TTC549 (cell line): ENCODE data around the gene DNAH8.
"Not testable (repeated sequence)": the region's sequence is repeated elsewhere in the genome, so short reads cannot be mapped to it uniquely, and the experiment has no call there.

ENCODE experiments used
- FAIRE-seq: peaks from 2 replicates; lab custom pipeline; 2012; peaks lifted over from hg19 to GRCh38; lab: Jason Lieb, UNC

The DNAH8 gene

GRCh38 chr6:38699702-38700101 lies 15.4 kb upstream of the DNAH8 start:
- not testable (repeated sequence) for FAIRE-seq

GRCh38 chr6:38701551-38701950 lies 13.6 kb upstream of the DNAH8 start:
- no peak for FAIRE-seq

- peak; percentile 91 for FAIRE-seq
These were observed 12.3 kb upstream of the DNAH8 start, which contains the start of gene GLO1 for GRCh38 chr6:38702558-38703397. GLO1 (minus strand) TSS chr6:38703145; CDS start chr6:38703054, 91 bp downstream.

- FAIRE-seq, result no peak
These were observed 11.0 kb upstream of the DNAH8 start for GRCh38 chr6:38703949-38704590.

- FAIRE-seq, result no peak
These were observed 9.2 kb upstream of the DNAH8 start for GRCh38 chr6:38705924-38706323.

GRCh38 chr6:38708496-38708895 lies 6.6 kb upstream of the DNAH8 start:
- FAIRE-seq, result no peak

- FAIRE-seq, result no peak
These were observed 1.3 kb upstream of the DNAH8 start for GRCh38 chr6:38713812-38714211.

- FAIRE-seq, result no peak
These were observed 684 bp upstream of the DNAH8 start for GRCh38 chr6:38714239-38715015.

- no peak for FAIRE-seq
These were observed 1.7 kb downstream of the DNAH8 start for GRCh38 chr6:38716825-38717224.

- no peak for FAIRE-seq
These were observed 4.2 kb downstream of the DNAH8 start for GRCh38 chr6:38719358-38719757.

GRCh38 chr6:38720295-38720694 lies 5.2 kb downstream of the DNAH8 start:
- FAIRE-seq, result no peak

GRCh38 chr6:38722038-38722437 lies 6.9 kb downstream of the DNAH8 start:
- FAIRE-seq, result no peak

GRCh38 chr6:38722727-38723334 lies 7.7 kb downstream of the DNAH8 start:
- FAIRE-seq, result no peak

GRCh38 chr6:38723783-38724182 lies 8.7 kb downstream of the DNAH8 start:
- no peak for FAIRE-seq

GRCh38 chr6:38724343-38724742 lies 9.2 kb downstream of the DNAH8 start:
- FAIRE-seq, result no peak

- no peak for FAIRE-seq
These were observed 10.5 kb downstream of the DNAH8 start for GRCh38 chr6:38725414-38726183.

- FAIRE-seq, result no peak
These were observed 13.1 kb downstream of the DNAH8 start for GRCh38 chr6:38728203-38728602.

- FAIRE-seq, result no peak
These were observed 15.2 kb downstream of the DNAH8 start for GRCh38 chr6:38730140-38730862.

- FAIRE-seq, result no peak
These were observed 21.8 kb downstream of the DNAH8 start for GRCh38 chr6:38736951-38737350.

GRCh38 chr6:38738261-38738660 lies 23.1 kb downstream of the DNAH8 start:
- FAIRE-seq, result no peak

- FAIRE-seq, result peak; percentile 65
These were observed 24.4 kb downstream of the DNAH8 start for GRCh38 chr6:38739532-38739931.
